Measurements from ENCODE around the gene RHNO1. TPM values are rescaled to one million over a fixed set of nuclear protein-coding genes. Genes with fewer than 3 reads are reported as not detected.

The RHNO1 gene
- total and polyA plus RNA-seq, 2 donors from 2014 or later = 15.9 to 17.2 TPM

DNA sequence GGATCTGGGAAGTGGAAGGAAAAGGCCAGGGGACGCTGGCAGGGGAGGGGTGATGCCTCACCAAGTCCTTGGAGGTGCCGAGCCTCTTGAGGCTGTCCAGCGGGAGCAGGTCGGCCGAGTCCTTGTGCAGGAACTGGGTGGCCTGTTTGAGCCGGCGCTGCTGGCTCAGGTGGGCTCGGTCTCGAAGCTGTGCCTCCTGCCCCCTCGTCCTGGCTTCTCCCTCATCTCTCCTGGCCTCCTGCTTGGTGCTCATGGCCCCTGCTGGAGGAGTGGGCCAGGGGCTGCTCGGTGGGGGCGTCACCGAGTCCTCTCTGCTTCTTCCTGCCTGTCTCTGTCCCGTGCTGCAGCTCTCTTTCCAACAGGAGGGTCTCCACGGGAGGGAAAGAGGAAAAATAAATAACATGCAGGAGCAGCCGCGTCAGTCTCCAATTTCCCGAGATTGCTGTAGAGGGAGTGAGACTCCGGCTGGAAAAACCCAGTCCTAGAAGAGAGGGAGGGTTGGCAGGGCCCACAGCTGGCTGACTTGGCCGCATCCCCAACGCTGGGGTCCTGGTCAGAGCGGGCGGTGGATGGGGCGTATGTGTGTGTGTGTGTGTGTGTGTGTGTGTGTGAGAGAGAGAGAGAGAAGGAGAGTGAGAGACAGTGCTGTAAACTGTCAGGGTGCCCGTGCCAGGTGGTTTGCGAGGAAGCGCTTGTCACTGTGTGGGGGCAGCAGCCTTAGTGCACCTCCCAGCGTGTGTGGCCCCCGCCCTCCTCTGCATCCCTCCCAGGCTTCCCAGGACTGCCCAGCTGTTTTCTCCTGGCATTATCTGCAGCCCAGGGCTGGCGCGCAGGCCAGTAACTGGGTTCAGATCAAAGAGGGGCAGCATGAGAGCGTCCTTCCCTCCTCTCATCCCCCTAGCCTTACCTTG, 42.2 kb upstream of the RHNO1 start, which contains the start of gene NRIP2:
TSS of gene NRIP2 (minus strand) at position 455 of the 911 bp plus-strand sequence. CDS start at position 403, 52 bp downstream.
- peak within 1 kb of the TSS in 2 of 3 donors; percentile 28 to 38 for H3K4me3 ChIP-seq (ENCODE audit: low read length in 3 of 3)
- H3K9ac ChIP-seq (ENCODE audit: low read length in 3 of 3) = peak within 1 kb of the TSS in 1 of 3 donors; percentile 40
- TF ChIP-seq, protein P1, sequence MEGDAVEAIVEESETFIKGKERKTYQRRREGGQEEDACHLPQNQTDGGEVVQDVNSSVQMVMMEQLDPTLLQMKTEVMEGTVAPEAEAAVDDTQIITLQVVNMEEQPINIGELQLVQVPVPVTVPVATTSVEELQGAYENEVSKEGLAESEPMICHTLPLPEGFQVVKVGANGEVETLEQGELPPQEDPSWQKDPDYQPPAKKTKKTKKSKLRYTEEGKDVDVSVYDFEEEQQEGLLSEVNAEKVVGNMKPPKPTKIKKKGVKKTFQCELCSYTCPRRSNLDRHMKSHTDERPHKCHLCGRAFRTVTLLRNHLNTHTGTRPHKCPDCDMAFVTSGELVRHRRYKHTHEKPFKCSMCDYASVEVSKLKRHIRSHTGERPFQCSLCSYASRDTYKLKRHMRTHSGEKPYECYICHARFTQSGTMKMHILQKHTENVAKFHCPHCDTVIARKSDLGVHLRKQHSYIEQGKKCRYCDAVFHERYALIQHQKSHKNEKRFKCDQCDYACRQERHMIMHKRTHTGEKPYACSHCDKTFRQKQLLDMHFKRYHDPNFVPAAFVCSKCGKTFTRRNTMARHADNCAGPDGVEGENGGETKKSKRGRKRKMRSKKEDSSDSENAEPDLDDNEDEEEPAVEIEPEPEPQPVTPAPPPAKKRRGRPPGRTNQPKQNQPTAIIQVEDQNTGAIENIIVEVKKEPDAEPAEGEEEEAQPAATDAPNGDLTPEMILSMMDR (IDR thresholded peaks at IDR 0.05; ENCODE audit: borderline replicate concordance, extremely low read depth, insufficient read depth) = no peak
- peaks cover 0 to 5% (median 5%) of the 10 kb centered on the region in 3 donors for H3K36me3 ChIP-seq (ENCODE audit: control insufficient read depth in 2 of 3, insufficient read depth in 3 of 3, low read length in 3 of 3)
- H3K4me1 ChIP-seq (ENCODE audit: control insufficient read depth in 2 of 3, insufficient read depth in 2 of 3, low read depth in 1 of 3, low read length in 3 of 3) = peaks cover 0 to 6% (median 3%) of the 10 kb centered on the region in 3 donors
- peak within 1 kb of the TSS; percentile 39 to 54 for H3K27ac ChIP-seq (ENCODE audit: low read depth in 2 of 2, low read length in 2 of 2)
- peak; percentile 81 to 94 (median 93) for DNase-seq
- FAIRE-seq = no peak
- H3K9me3 ChIP-seq (ENCODE audit: control insufficient read depth in 2 of 3, insufficient read depth in 1 of 3, low read length in 3 of 3) = no peaks in the 10 kb centered on the region
- intact Hi-C loops (cut with DNase I) = no loop called here
- no peaks in the 10 kb centered on the region for H3K27me3 ChIP-seq (ENCODE audit: control insufficient read depth, insufficient read depth, low read length)

DNA sequence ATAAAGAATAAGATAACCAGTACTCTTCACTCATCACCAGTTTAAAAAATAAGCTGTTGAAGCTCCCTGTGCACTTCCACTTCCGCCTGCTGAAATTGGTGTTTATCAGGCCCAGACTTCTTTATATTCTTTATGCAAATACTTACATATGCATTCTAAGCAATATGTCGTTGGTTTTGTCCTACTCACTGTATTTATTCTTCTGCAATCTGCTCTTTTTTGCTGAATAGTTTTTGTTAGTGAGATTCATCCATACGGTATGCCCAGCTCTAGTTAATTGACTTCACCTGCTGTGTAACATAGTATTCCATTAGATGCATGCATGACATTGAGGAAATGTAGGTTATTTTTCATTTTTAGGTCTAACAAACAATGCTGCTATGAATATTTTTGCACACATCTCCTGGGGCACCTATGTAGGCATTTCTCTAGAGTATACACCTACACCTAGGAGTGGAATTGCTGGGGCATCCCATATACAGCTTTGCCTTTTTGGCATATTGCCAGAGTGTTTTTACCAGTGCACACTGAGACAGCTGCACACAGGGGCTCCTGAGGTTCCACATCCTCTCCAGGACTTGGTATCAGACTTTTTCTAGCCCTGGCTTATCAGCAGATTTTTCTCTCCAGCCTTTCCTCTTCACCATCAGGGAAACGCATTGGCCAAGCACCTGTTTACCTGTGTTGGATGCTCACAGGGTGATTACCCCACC, 41.2 kb upstream of the RHNO1 start:
- H3K27ac ChIP-seq (ENCODE audit: low read depth in 2 of 2, low read length in 2 of 2) = no peak overlapping the region
- no peaks in the 10 kb centered on the region for H3K9me3 ChIP-seq (ENCODE audit: control insufficient read depth in 2 of 3, insufficient read depth in 1 of 3, low read length in 3 of 3)
- no peaks in the 10 kb centered on the region for H3K27me3 ChIP-seq (ENCODE audit: control insufficient read depth, insufficient read depth, low read length)
- no peak for FAIRE-seq
- no peak overlapping the region for H3K4me3 ChIP-seq (ENCODE audit: low read length in 3 of 3)
- no peak for DNase-seq
- H3K9ac ChIP-seq (ENCODE audit: low read length in 3 of 3) = no peak overlapping the region
- H3K36me3 ChIP-seq (ENCODE audit: control insufficient read depth in 2 of 3, insufficient read depth in 3 of 3, low read length in 3 of 3) = peaks cover 0 to 5% (median 0%) of the 10 kb centered on the region in 3 donors
- TF ChIP-seq, protein P1 (IDR thresholded peaks at IDR 0.05; ENCODE audit: borderline replicate concordance, extremely low read depth, insufficient read depth) = no peak
- intact Hi-C loops (cut with DNase I) = no loop called here
- peaks cover 0 to 6% (median 3%) of the 10 kb centered on the region in 3 donors for H3K4me1 ChIP-seq (ENCODE audit: control insufficient read depth in 2 of 3, insufficient read depth in 2 of 3, low read depth in 1 of 3, low read length in 3 of 3)

DNA sequence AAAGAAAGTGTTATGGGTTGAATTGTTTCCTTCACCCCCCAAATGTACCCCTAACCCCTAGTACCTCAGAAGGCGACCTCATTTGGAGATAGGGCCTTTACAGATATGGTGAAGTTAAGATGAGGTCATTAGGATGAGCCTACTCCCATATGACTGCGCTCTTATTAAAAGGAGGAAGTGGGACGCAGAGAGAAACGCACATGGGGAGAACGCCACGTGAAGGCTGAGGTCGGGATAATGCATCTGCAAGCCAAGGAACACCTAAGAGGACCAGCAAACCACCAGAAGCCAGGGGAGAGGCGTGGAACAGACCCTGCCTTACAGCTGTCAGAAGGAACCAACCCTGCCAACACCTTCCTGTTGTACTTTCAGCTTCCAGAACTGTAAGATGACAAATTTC, 40.4 kb upstream of the RHNO1 start:
- Histone ChIP-seq H3K9ac (ENCODE audit: low read length in 3 of 3) (no peak overlapping the region), H3K27ac (ENCODE audit: low read depth in 2 of 2, low read length in 2 of 2) (no peak overlapping the region), H3K9me3 (ENCODE audit: control insufficient read depth in 2 of 3, insufficient read depth in 1 of 3, low read length in 3 of 3) (no peaks in the 10 kb centered on the region), H3K4me1 (ENCODE audit: control insufficient read depth in 2 of 3, insufficient read depth in 2 of 3, low read depth in 1 of 3, low read length in 3 of 3) (peaks cover 0 to 6% (median 3%) of the 10 kb centered on the region in 3 donors), H3K27me3 (ENCODE audit: control insufficient read depth, insufficient read depth, low read length) (no peaks in the 10 kb centered on the region), H3K36me3 (ENCODE audit: control insufficient read depth in 2 of 3, insufficient read depth in 3 of 3, low read length in 3 of 3) (peaks cover 0 to 5% (median 0%) of the 10 kb centered on the region in 3 donors), H3K4me3 (ENCODE audit: low read length in 3 of 3) (no peak overlapping the region)
- intact Hi-C loops (cut with DNase I) = no loop called here
- DNase-seq (no peak), FAIRE-seq (no peak)
- TF ChIP-seq, protein P1 (IDR thresholded peaks at IDR 0.05; ENCODE audit: borderline replicate concordance, extremely low read depth, insufficient read depth) = no peak
